COLO668 (cell line): Measurements from ENCODE around the gene TGM4.
"Not testable (repeated sequence)": the region's sequence is repeated elsewhere in the genome, so short reads cannot be mapped to it uniquely, and the experiment has no call there.

Experiments used
- DNase-seq: peaks from one replicate; lab custom pipeline; 2025; ENCODE audit not compliant: unreplicated experiment; lab: John Stamatoyannopoulos, UW

TGM4 gene

DNA sequence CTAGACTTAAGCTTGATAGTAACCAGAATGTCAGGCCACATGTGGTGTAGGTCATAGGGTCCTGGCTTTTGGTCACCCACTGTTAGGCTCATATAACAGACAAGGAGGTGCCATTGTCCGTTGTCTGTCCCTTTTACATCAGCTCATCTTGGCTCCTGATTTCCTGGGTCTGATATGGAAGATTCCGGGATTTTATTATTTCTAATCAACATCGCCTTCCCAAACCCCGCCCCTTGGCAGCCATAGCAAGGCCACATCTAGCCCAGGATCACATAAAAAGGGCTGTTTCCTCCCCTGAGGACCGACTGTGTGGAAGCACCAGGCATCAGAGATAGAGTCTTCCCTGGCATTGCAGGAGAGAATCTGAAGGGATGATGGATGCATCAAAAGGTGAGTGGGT, at the start of gene TGM4:
TGM4 (plus strand) TSS at position 301 of the 400 bp plus-strand sequence; CDS start at position 372, 71 bp downstream.
- no peak for DNase-seq

DNA sequence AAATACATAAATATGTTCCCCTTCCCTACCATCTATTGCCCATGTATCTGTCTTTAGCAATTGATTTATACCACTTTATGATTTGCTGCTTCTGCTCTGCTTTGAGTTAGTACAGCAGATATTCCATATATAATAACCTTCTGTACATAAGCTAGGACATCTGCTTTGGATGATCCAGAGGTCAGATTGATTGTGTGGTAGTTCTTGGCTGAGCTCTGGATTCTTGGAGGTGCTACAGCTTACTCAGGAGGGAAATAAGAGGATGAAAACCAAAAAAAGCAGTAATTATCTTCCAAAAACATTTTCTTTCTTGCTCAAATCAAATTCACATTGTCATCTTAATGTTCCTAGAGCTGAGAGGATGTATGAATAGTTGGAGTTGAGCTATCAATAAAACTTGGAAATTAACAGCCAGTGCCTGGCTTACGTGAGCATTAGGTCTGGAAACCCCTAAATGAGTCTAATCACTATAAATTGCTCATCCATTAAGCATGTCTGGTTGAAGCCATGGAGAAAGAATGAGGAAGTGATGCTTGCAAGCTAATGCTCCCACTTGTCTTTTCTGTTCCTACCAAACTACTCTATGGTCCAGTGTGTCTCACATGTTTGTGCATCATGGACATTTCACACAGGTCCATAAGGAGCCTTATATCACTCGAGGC, 49.0 kb upstream of the TGM4 start:
- DNase-seq = no peak

GRCh38 chr3:44827196-44827595, 47.2 kb upstream of the TGM4 start:
- no peak for DNase-seq

DNA sequence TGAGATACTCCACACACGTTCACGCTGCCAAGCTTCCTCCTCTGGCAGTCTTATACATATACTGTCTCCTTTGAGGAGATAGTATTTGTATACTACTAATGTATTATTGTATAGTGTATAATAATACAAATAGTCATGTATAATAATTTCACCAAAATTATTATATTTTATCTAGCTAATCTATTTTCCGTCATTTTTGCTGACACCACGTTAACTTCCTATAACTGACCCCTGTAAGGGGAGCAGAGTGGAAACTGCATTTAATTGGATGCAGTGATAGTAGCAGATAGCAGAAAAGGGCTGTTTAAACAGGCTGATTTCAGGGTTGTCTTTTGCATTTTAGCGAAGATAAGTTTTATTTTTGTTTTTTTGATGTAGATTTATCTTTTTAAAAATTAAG, 43.2 kb upstream of the TGM4 start:
- DNase-seq = no peak

- no peak for DNase-seq
Measured at GRCh38 chr3:44832032-44832431, 42.4 kb upstream of the TGM4 start.

DNA sequence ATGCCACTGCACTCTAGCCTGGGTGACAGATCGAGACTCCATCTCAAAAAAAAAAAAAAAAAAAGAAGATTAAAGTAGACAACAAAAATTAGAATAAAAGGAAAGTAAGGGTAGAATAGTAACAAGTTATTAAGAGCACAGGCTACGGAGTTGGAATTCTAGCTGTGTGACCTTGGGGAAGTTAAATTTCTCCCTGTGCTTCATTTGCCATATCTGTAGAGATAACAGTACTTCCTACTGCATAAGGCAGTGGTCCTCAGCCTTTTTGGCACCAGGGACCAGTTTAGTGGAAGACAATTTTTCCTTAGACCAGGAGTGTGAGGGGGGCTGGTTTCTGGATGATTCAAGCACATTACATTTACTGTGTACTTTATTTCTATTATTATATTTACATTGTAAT, 41.4 kb upstream of the TGM4 start:
- DNase-seq = no peak

DNA sequence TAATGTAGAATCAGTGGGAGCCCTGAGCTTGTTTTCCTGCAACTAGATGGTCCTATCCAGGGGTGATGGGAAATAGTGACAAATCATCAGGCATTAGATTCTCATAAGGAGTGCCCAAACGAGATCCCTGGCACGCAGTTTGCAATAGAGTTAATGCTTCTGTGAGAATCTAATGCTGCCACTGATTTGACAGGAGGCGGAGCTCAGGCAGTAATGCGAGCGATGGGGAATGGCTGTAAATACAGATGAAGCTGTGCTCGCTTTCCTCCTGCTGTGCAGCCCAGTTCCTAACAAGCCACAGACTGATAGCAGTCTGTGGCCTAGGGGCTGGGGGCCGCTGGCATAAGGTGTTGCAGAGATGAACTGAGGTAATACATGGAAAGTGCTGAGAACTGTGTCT, 41.0 kb upstream of the TGM4 start:
- DNase-seq = no peak

DNA sequence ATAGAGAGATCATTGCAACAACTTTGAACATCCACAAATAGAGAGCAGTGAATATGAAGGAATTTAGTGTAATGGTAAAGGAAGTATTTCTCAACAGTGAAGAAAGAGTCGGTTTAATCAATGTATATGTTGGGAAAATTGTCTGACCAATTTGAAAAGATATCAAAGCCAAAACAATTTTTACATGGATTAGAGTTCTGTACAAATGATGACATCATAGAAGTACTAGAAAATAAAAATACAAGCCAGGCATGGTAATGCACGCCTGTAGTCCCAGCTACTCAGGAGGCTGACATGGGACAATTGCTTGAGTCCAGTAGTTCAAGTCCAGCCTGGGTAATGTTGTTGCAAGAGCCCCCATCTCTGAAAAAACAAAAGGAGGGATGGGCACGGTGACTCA, 38.7 kb upstream of the TGM4 start:
- no peak for DNase-seq

GRCh38 chr3:44842376-44842775, 32.0 kb upstream of the TGM4 start:
- no peak for DNase-seq

DNA sequence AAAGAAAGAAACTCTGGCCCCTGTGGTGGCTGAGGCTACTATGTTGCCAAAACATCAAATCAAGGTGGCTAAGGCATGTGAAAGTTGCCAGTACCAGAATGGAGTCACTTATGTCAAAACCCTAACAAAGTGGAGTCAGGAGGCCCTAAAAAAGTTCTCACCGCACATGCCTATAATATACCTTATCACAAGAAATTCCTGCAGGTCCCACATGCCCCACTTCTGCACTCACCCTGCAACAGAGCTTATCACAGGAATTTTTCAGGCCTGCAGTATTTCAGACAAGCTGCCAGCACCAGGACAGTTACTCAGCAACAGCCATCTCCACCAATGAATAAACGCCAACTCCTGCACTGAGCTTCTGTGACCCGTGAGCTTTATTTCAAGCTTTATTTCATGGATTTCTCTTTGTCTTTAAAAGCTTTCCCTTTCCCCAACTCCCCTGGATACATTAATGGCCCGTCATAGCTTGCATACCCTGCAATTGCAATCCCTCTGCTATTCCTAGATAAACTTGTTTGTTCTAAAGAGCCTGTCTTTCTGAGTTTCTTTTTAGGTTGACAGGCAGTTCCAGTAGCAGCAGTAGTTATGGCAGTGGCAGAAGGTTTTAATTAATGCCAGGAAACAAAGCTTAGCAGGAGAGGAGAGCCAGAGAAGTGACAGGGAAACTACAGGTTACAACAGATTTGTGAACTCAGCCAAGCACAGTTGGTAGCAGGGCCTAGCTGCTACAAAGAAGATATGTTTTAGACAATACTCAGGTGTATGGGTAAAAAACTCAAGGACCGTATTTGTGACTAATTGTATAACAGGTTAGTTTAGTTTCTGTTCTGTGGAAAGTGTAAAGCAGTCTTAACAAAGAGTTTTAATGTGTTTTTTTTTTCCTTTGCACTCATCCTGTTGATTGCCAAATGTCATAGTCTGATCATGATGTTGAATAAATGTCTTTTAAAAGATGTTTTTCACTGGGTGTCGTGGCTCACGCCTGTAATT, 28.6 kb upstream of the TGM4 start:
- DNase-seq = no peak

GRCh38 chr3:44848634-44849033, 25.8 kb upstream of the TGM4 start:
- DNase-seq = no peak

DNA sequence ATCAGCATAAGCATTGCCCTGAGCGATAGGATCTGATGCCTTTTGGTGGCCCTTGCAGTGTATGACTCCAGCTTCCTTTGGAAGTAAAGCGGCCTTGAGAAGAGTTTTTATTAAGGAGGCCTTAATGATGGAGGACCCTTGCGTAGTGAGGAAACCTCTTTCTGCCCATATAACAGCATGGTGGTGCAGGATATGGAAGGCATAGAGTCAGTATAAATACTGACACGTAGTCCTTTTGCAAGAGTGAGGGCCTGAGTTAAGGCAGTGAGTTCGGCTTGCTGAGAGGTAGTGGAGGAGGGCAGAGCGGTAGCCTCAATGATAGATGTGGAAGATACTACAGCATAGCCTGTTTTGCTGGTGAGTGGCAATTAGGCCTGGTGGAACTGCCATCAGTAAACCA, 17.7 kb upstream of the TGM4 start:
- not testable (repeated sequence) for DNase-seq

GRCh38 chr3:44860117-44860516, 14.3 kb upstream of the TGM4 start:
- no peak for DNase-seq

- peak; percentile 88 for DNase-seq
Measured at GRCh38 chr3:44861412-44862225, 12.8 kb upstream of the TGM4 start, which contains the start of gene TMEM42. TSS of gene TMEM42 (plus strand) at chr3:44861912. CDS start at chr3:44861925, 13 bp downstream.

DNA sequence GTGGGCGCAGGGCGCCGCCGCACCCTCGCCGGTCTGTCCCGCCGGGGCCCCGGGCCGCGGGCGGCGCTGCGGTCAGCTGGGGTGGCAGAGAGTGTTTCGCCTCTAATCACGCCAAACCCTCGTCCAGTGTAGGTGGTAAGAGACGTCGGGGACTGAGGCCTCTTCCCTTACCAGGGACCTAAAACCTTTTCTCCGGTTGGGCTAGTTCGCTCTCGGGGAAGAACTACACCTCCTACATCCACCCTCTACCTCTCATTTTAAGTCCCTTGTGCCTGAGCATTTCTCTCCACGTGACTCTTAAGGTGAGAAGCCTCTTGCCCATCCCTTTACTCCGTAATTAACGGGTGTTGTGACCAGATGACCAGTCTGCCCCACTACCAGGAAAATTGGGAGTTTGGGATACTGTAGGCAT, 12.2 kb upstream of the TGM4 start:
- DNase-seq = no peak

- DNase-seq = peak; percentile 60
Measured at GRCh38 chr3:44865272-44866035, 9.0 kb upstream of the TGM4 start.

DNA sequence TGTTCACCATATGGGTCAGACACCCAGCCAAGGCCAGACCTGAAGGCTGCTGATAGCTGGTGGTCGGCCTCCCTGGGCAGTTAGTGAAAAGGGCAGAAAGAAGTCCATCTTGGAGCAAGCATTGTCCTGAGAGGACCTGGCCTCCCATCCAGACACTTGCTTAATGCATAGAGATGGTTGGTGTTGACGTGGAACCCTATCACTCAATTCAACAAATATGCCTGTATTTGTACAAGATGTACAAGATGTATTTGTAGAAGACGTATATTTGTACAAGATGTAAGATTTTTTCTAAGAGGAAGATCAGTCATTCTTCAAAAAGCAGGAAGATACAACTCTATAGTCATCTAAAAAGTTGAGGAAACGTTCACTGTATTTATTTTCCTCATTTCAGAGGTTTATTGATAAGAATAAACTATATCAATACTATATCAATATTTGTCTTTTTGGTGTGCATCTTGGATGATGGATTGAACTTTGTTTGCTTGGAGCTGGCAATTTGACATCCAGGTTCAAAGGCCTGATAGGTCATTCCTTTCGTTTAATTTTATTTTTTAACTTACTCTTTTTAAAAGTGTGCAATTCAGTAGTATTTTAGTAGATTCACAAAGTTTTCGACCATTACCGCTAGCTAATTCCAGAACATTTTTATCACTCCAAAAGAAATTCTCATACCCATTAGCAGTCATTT, 6.8 kb upstream of the TGM4 start:
- DNase-seq = no peak

- peak; percentile 45 for DNase-seq
Measured at GRCh38 chr3:44870375-44871061, 3.9 kb upstream of the TGM4 start.

- DNase-seq = no peak
Measured at GRCh38 chr3:44875596-44875995, 1.2 kb downstream of the TGM4 start.
